H7 (cell line): ENCODE measurements around the gene RNF187. TPM values are rescaled to one million over a fixed set of nuclear protein-coding genes. Genes with fewer than 3 reads are reported as not detected.

Experiments
- total RNA-seq: library from RNA; depleted of rRNA; stranded (reverse); fragments of >200 nt; shearing (Covaris generic); gene quantifications from 2 replicates; pipeline ENCODE4 v1.2.3, GENCODE V29; 2014; rRNA removed

Gene RNF187
- total RNA-seq, 1 experiment from 2014 or later = 183 TPM

Other genes starting within 250 kb of the RNF187 start
- 39.0 and 50.2 TPM in 2 replicates for gene TRIM11, start 80.5 kb upstream of the RNF187 start, total RNA-seq
- 4.9 and 5.6 TPM in 2 replicates for gene TRIM17, start 70.5 kb upstream of the RNF187 start, total RNA-seq
- 11.0 and 17.6 TPM in 2 replicates for gene RHOU, start 248.1 kb downstream of the RNF187 start, total RNA-seq